Lower leg skin (tissue), 4 donors: Measurements from ENCODE around the gene HSDL2. TPM values are rescaled to one million over a fixed set of nuclear protein-coding genes. Genes with fewer than 3 reads are reported as not detected.

ENCODE experiments used
- DNase-seq, 2 donors: peaks; one replicate each; pipeline ENCODE4 v3.0.0-alpha.2; 2019; ENCODE audit warnings: low spot score in 2 of 2
- H3K4me3 ChIP-seq: fragments of 200-600 bp; sonication (generic); 2 replicates; pipeline ENCODE4 v1.5.1; 2017; ENCODE audit warnings: mild to moderate bottlenecking, low read depth; ENCODE audit not compliant: poor library complexity, severe bottlenecking
- CTCF ChIP-seq, 3 donors: fragments of 450-650 bp; IDR thresholded peaks; one replicate each; pipeline ENCODE4 v1.5.1; 2016; ENCODE audit warnings: antibody characterized with exemption in 3 of 3, mild to moderate bottlenecking in 3 of 3, moderate library complexity in 2 of 3
- POLR2A ChIP-seq, 2 donors: fragments of 450-650 bp; IDR thresholded peaks; one replicate each; pipeline ENCODE4 v1.6.1; 2016 to 2017; ENCODE audit warnings: antibody characterized with exemption in 2 of 2, mild to moderate bottlenecking in 1 of 2, moderate library complexity in 1 of 2
- WGBS, 2 donors: methylation state at CpG; one replicate each; pipeline ENCODE4 v1.1.5; 2018; 5-methylcytosine and 5-hydroxymethylcytosine counted together
- intact Hi-C: fragments of 100-400 bp; cut with DNase I; formaldehyde crosslinking; loops from one replicate; pipeline ENCODE4 v1.15.0; 2023; ENCODE audit warnings: low total_unique reads
- total RNA-seq, 4 donors: library from RNA; depleted of rRNA; stranded (reverse); fragments of >200 nt; gene quantifications; one replicate each; pipeline ENCODE4 v1.1.0, GENCODE V29; 2016

HSDL2 gene
- total RNA-seq, 4 donors from 2014 or later: 26.7 to 52.8 (median 50.2) TPM

GRCh38 chr9:112493393-112494137, 113.7 kb downstream of the HSDL2 start:
- no peak for DNase-seq
- TF ChIP-seq POLR2A (IDR thresholded peaks at IDR 0.05) (no peak), CTCF (IDR thresholded peaks at IDR 0.05) (no peak)
- no peak overlapping the region for H3K4me3 ChIP-seq
- 74 to 85% methylated on average over 1 of the region's 1 CpG for WGBS, 2 donors
- intact Hi-C loops: no loop called here

- TF ChIP-seq POLR2A (IDR thresholded peaks at IDR 0.05) (no peak), CTCF (IDR thresholded peaks at IDR 0.05) (no peak)
- intact Hi-C loops: no loop called here
- H3K4me3 ChIP-seq: no peak overlapping the region
- WGBS, 2 donors: 100% methylated on average over 1 of the region's 1 CpG
- no peak for DNase-seq
Observed at GRCh38 chr9:112494153-112494552, 114.2 kb downstream of the HSDL2 start.

- WGBS, 2 donors: 91 to 92% methylated on average over 4 of the region's 4 CpGs
- no peak for DNase-seq
- intact Hi-C loops: no loop called here
- TF ChIP-seq POLR2A (IDR thresholded peaks at IDR 0.05) (no peak), CTCF (IDR thresholded peaks at IDR 0.05) (no peak)
- no peak overlapping the region for H3K4me3 ChIP-seq
Observed at GRCh38 chr9:112495614-112496013, 115.7 kb downstream of the HSDL2 start.

- no peak overlapping the region for H3K4me3 ChIP-seq
- no peak for DNase-seq
- WGBS, 2 donors: 84 to 86% methylated on average over 3 of the region's 3 CpGs
- intact Hi-C loops: no loop called here
- TF ChIP-seq CTCF (IDR thresholded peaks at IDR 0.05): no peak
- TF ChIP-seq POLR2A (IDR thresholded peaks at IDR 0.05): no peak
Observed at GRCh38 chr9:112496074-112496722, 116.3 kb downstream of the HSDL2 start.

GRCh38 chr9:112500842-112501241, 120.9 kb downstream of the HSDL2 start:
- no peak for DNase-seq
- intact Hi-C loops: no loop called here
- H3K4me3 ChIP-seq: no peak overlapping the region
- 98% methylated on average over 2 of the region's 2 CpGs for WGBS, 2 donors
- TF ChIP-seq CTCF (IDR thresholded peaks at IDR 0.05): no peak
- TF ChIP-seq POLR2A (IDR thresholded peaks at IDR 0.05): no peak
